Mesodermal cell (in vitro differentiated cells): ENCODE measurements around the gene FAM177A1.
A peak's percentile ranks its signal among the peaks of the same experiment; 100 is the strongest.

Source experiments
- H3K27ac ChIP-seq: 2 replicates; pipeline ENCODE4 v1.7.0; 2013; ENCODE audit warnings: mild to moderate bottlenecking, low read depth, low read length, moderate library complexity; ENCODE audit not compliant: severe bottlenecking
- H3K36me3 ChIP-seq: 2 replicates; pipeline ENCODE4 v1.7.1; 2013; ENCODE audit warnings: mild to moderate bottlenecking, low read length, moderate library complexity; ENCODE audit not compliant: control insufficient read depth, insufficient read depth
- H3K4me1 ChIP-seq: one replicate; pipeline ENCODE4 v1.7.1; 2013; ENCODE audit warnings: mild to moderate bottlenecking, low read length; ENCODE audit not compliant: insufficient read depth, control insufficient read depth, poor library complexity, severe bottlenecking
- H3K4me3 ChIP-seq: 2 replicates; pipeline ENCODE4 v1.7.0; 2013; ENCODE audit warnings: low read length, control low read depth, mild to moderate bottlenecking; ENCODE audit not compliant: insufficient read depth, poor library complexity, severe bottlenecking; ENCODE audit errors: extremely low read depth
- H3K9me3 ChIP-seq: 2 replicates; pipeline ENCODE4 v1.7.1; 2013; ENCODE audit warnings: mild to moderate bottlenecking, low read length, moderate library complexity; ENCODE audit not compliant: control insufficient read depth
- WGBS, 2 experiments: methylation state at CpG; one replicate each; pipeline ENCODE4 v1.1.5; 2013; ENCODE audit warnings: missing lambda C conversion rate in 2 of 2; ENCODE audit not compliant: insufficient coverage in 2 of 2; 5-methylcytosine and 5-hydroxymethylcytosine counted together

FAM177A1 gene

DNA sequence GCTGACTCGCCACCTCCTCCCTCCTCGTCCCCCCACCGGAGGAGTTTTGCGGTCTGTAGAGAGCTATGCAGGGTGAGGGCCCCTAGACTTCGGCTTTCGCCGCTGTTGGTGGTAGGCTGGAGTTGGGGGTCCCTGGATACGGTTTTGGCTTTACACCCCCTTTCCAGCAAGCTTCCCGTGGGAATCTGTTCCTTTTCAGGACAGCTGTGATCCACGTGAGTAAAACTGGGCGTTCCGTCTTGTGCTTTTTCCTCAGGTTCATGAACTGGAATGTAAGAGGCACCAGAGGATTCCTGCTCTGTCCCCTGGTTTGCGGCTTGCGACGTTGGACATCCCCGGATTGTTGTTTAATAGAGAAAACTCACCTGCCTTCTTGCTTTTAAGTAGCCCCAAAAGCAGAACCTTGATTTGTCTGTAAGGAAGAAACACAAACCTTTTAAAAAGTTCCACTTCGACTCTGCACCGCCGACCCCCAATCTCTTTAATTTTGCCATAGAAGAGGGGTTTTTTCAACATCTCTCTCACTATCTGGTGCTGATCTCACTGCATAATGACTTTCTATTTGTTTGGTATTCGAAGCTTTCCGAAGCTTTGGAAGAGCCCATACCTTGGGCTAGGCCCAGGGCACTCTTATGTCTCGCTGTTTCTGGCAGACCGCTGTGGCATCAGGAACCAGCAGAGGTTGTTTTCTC, 76.8 kb downstream of the FAM177A1 start:
- 11 to 21% methylated on average over 7 to 14 of the region's 23 CpGs for WGBS, 2 experiments
- peaks cover 6% of the 10 kb centered on the region for H3K4me1 ChIP-seq
- no peaks in the 10 kb centered on the region for H3K9me3 ChIP-seq
- peak overlapping the region; percentile 98 for H3K27ac ChIP-seq
- H3K4me3 ChIP-seq, result peak overlapping the region; percentile 71
- peaks cover 22% of the 10 kb centered on the region for H3K36me3 ChIP-seq

DNA sequence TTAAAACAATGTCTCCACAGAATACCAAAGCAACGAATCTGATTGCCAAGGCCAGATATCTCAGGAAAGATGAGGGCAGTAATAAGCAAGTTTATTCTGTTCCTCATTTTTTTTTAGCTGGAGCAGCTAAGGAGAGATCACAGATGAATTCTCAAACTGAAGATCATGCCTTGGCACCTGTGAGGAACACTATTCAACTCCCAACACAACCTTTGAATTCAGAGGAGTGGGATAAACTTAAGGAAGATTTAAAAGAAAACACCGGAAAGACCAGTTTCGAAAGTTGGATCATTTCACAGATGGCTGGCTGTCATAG, 77.3 kb downstream of the FAM177A1 start:
- no peaks in the 10 kb centered on the region for H3K9me3 ChIP-seq
- peak overlapping the region; percentile 71 for H3K4me3 ChIP-seq
- no peak overlapping the region for H3K27ac ChIP-seq
- 58 to 90% methylated on average over 2 to 3 of the region's 3 CpGs for WGBS, 2 experiments
- H3K4me1 ChIP-seq, result peaks cover 6% of the 10 kb centered on the region
- H3K36me3 ChIP-seq, result peaks cover 22% of the 10 kb centered on the region

DNA sequence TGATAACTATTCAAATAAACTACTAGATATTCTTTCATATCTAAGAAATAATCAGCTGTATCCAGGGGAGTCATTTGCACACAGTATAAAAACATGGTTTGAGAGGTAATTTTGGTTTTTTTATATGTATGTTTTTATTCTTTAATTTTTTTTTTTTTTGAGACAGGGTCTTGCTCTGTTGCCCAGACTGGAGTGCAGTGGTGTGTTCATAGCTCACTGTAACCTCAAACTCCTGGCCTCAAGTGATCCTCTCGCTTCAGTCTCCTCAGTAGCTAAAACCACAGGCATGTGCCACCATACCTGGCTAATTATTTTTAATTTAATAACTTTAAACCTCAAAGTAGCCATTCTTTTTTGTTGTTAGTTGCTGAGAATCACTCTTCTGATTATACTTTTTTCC, 78.1 kb downstream of the FAM177A1 start:
- peaks cover 18% of the 10 kb centered on the region for H3K36me3 ChIP-seq
- H3K4me1 ChIP-seq, result peaks cover 6% of the 10 kb centered on the region
- no peaks in the 10 kb centered on the region for H3K9me3 ChIP-seq
- H3K4me3 ChIP-seq, result no peak overlapping the region
- no peak overlapping the region for H3K27ac ChIP-seq
- WGBS, 2 experiments, result no CpG with 5 or more reads among the region's 1 CpG
